H9 (cell line): ENCODE results near the gene MBD3L3. TPM values are rescaled to one million over a fixed set of nuclear protein-coding genes. Genes with fewer than 3 reads are reported as not detected.
"Not testable (repeated sequence)": the region's sequence is repeated elsewhere in the genome, so short reads cannot be mapped to it uniquely, and the experiment has no call there.

Source experiments
- DNase-seq: peaks from one replicate; pipeline ENCODE4 v3.0.0-alpha.2; 2017
- H2AFZ ChIP-seq: one replicate; pipeline ENCODE4 v1.6.1; 2013; ENCODE audit warnings: mild to moderate bottlenecking, low read length, control low read depth, moderate library complexity
- H2AK5ac ChIP-seq: 2 replicates; pipeline ENCODE4 v1.6.1; 2013; ENCODE audit warnings: low read length, control low read depth, mixed read lengths; ENCODE audit not compliant: insufficient read length
- H2BK120ac ChIP-seq: one replicate; pipeline ENCODE4 v1.6.1; 2013; ENCODE audit warnings: low read depth, mild to moderate bottlenecking, low read length, control low read depth, inconsistent platforms; ENCODE audit not compliant: poor library complexity, severe bottlenecking
- H2BK12ac ChIP-seq: 2 replicates; pipeline ENCODE4 v1.6.1; 2013; ENCODE audit warnings: low read length, control low read depth, mixed read lengths, low read depth; ENCODE audit not compliant: insufficient read length
- H2BK15ac ChIP-seq: 2 replicates; pipeline ENCODE4 v1.6.1; 2013; ENCODE audit warnings: low read depth, low read length, control low read depth
- H2BK20ac ChIP-seq: one replicate; pipeline ENCODE4 v1.6.1; 2013; ENCODE audit warnings: low read depth, mild to moderate bottlenecking, low read length, control low read depth, inconsistent platforms; ENCODE audit not compliant: poor library complexity, severe bottlenecking
- H2BK5ac ChIP-seq: 2 replicates; pipeline ENCODE4 v1.6.1; 2013; ENCODE audit warnings: low read length, control low read depth, mixed read lengths; ENCODE audit not compliant: insufficient read length
- H3K14ac ChIP-seq: 2 replicates; pipeline ENCODE4 v1.6.1; 2013; ENCODE audit warnings: low read length, control low read depth; ENCODE audit not compliant: insufficient read depth
- H3K18ac ChIP-seq: 2 replicates; pipeline ENCODE4 v1.6.1; 2013; ENCODE audit warnings: low read depth, mild to moderate bottlenecking, mixed read lengths, low read length, control low read depth; ENCODE audit not compliant: insufficient read length
- H3K23ac ChIP-seq: 2 replicates; pipeline ENCODE4 v1.6.1; 2013; ENCODE audit warnings: low read length, control low read depth, mixed read lengths, low read depth; ENCODE audit not compliant: insufficient read length
- H3K23me2 ChIP-seq: 2 replicates; pipeline ENCODE4 v1.6.1; 2013; ENCODE audit warnings: low read depth, mild to moderate bottlenecking, mixed read lengths, low read length, control low read depth; ENCODE audit not compliant: insufficient read length, poor library complexity, severe bottlenecking
- H3K27ac ChIP-seq: 2 replicates; pipeline ENCODE4 v1.5.1; 2013; ENCODE audit warnings: low read length, control low read depth, mixed read lengths, low read depth; ENCODE audit not compliant: insufficient read length
- H3K27me3 ChIP-seq: 2 replicates; pipeline ENCODE4 v1.6.1; 2013; ENCODE audit warnings: low read length, control low read depth, inconsistent platforms; ENCODE audit not compliant: insufficient read depth
- H3K4ac ChIP-seq: 2 replicates; pipeline ENCODE4 v1.6.1; 2013; ENCODE audit warnings: low read depth, mild to moderate bottlenecking, control low read depth, inconsistent platforms, low read length, moderate library complexity
- H3K4me1 ChIP-seq: 2 replicates; pipeline ENCODE4 v1.6.1; 2013; ENCODE audit warnings: low read length, control low read depth, inconsistent platforms; ENCODE audit not compliant: insufficient read depth
- H3K4me2 ChIP-seq: 2 replicates; pipeline ENCODE4 v1.6.1; 2013; ENCODE audit warnings: low read length, control low read depth, mixed read lengths; ENCODE audit not compliant: insufficient read length, insufficient read depth
- H3K56ac ChIP-seq: 2 replicates; pipeline ENCODE4 v1.6.1; 2013; ENCODE audit warnings: low read depth, mild to moderate bottlenecking, mixed read lengths, low read length, control low read depth; ENCODE audit not compliant: insufficient read length
- H3K79me1 ChIP-seq: 2 replicates; pipeline ENCODE4 v1.6.1; 2013; ENCODE audit warnings: low read depth, mild to moderate bottlenecking, moderate library complexity, low read length, control low read depth, inconsistent platforms; ENCODE audit not compliant: insufficient read depth, poor library complexity, severe bottlenecking
- H3K79me2 ChIP-seq: 2 replicates; pipeline ENCODE4 v1.6.1; 2013; ENCODE audit warnings: low read length, control low read depth, inconsistent platforms; ENCODE audit not compliant: insufficient read depth
- H3K9ac ChIP-seq: 2 replicates; pipeline ENCODE4 v1.6.1; 2013; ENCODE audit warnings: low read length, control low read depth, mixed read lengths; ENCODE audit not compliant: insufficient read length; ENCODE audit errors: extremely low read depth
- H3K9me3 ChIP-seq: one replicate; pipeline ENCODE4 v1.6.1; 2013; ENCODE audit warnings: low read depth, low read length, inconsistent platforms; ENCODE audit not compliant: control insufficient read depth
- H3T11ph ChIP-seq: one replicate; pipeline ENCODE4 v1.6.1; 2013; ENCODE audit warnings: mild to moderate bottlenecking, low read length, control low read depth, inconsistent platforms
- H4K20me1 ChIP-seq: one replicate; pipeline ENCODE4 v1.6.1; 2013; ENCODE audit not compliant: control insufficient read depth, insufficient read length, insufficient read depth
- H4K5ac ChIP-seq: 2 replicates; pipeline ENCODE4 v1.6.1; 2013; ENCODE audit warnings: low read depth, mild to moderate bottlenecking, mixed read lengths, low read length, control low read depth; ENCODE audit not compliant: insufficient read length
- H4K8ac ChIP-seq: replicated peaks from 2 replicates; pipeline ENCODE4 v1.6.1; 2013; ENCODE audit warnings: low read length, control low read depth, mixed read lengths, low read depth; ENCODE audit not compliant: insufficient read length
- H4K91ac ChIP-seq: 2 replicates; pipeline ENCODE4 v1.6.1; 2013; ENCODE audit warnings: low read depth, mild to moderate bottlenecking, moderate library complexity, mixed read lengths, low read length, control low read depth; ENCODE audit not compliant: insufficient read length
- H3K27ac Mint-ChIP-seq, 3 experiments: 2 replicates in 2 of 3; 3 replicates in 1 of 3; pipeline ENCODE4 v1.8.0; 2020 to 2021; ENCODE audit warnings: mixed read lengths in 3 of 3, mild to moderate bottlenecking in 1 of 3, moderate library complexity in 1 of 3
- H3K27me3 Mint-ChIP-seq: 2 replicates; pipeline ENCODE4 v1.8.0; 2021; ENCODE audit warnings: low read depth, mild to moderate bottlenecking, moderate library complexity, mixed read lengths
- H3K36me3 Mint-ChIP-seq, 3 experiments: 2 replicates in 2 of 3; 3 replicates in 1 of 3; pipeline ENCODE4 v1.8.0; 2020 to 2021; ENCODE audit warnings: low read depth in 3 of 3, mixed read lengths in 3 of 3; ENCODE audit not compliant: insufficient read depth in 1 of 3
- H3K4me1 Mint-ChIP-seq, 2 experiments: 2 replicates each; pipeline ENCODE4 v1.8.0; 2020; ENCODE audit warnings: mixed read lengths in 2 of 2
- H3K4me3 Mint-ChIP-seq, 2 experiments: 2 replicates in 1 of 2; 3 replicates in 1 of 2; pipeline ENCODE4 v1.8.0; 2020 to 2021; ENCODE audit warnings: mild to moderate bottlenecking in 2 of 2, mixed read lengths in 2 of 2, moderate library complexity in 1 of 2
- H3K9me3 Mint-ChIP-seq, 2 experiments: 2 replicates in 1 of 2; 3 replicates in 1 of 2; pipeline ENCODE4 v1.8.0; 2020; ENCODE audit warnings: mild to moderate bottlenecking in 2 of 2, mixed read lengths in 2 of 2, moderate library complexity in 1 of 2
- WGBS: extraction: QIAGEN DNeasy Blood & Tissue Kit; methylation state at CpG from one replicate; pipeline ENCODE4 v1.1.7; 2013; ENCODE audit warnings: missing lambda C conversion rate, low lambda C conversion rate, mixed read lengths; ENCODE audit not compliant: insufficient read length; ENCODE audit errors: extremely low coverage; 5-methylcytosine and 5-hydroxymethylcytosine counted together
- total RNA-seq: library from RNA; stranded (reverse); gene quantifications from 2 replicates; pipeline ENCODE4 v1.2.1, GENCODE V29; 2021

Gene MBD3L3
- total RNA-seq, 1 experiment from 2014 or later = not detected

GRCh38 chr19:7056371-7056770 lies 2.1 kb downstream of the MBD3L3 start:
- not testable (repeated sequence) for H4K20me1 ChIP-seq, H3K36me3 Mint-ChIP-seq
- no CpG with 5 or more reads among the region's 16 CpGs for WGBS

GRCh38 chr19:7055679-7056078 lies 2.8 kb downstream of the MBD3L3 start:
- H3K27me3 Mint-ChIP-seq = not testable (repeated sequence)

More at GRCh38 chr19:7056371-7056770, 2.1 kb downstream of the MBD3L3 start:
- H3K27ac Mint-ChIP-seq, H4K91ac ChIP-seq, H2BK20ac ChIP-seq, H2AFZ ChIP-seq, H3K23me2 ChIP-seq, H2BK5ac ChIP-seq, H4K5ac ChIP-seq, H3K9ac ChIP-seq, H3K4me3 Mint-ChIP-seq, H2BK12ac ChIP-seq, H3K27me3 Mint-ChIP-seq, H2AK5ac ChIP-seq, H3K9me3 Mint-ChIP-seq, H3K23ac ChIP-seq, H3K9me3 ChIP-seq, H3T11ph ChIP-seq, H3K4me1 ChIP-seq, H3K79me1 ChIP-seq, H3K56ac ChIP-seq, H3K27me3 ChIP-seq, H3K4me2 ChIP-seq, H2BK120ac ChIP-seq, DNase-seq, H3K27ac ChIP-seq, H4K8ac ChIP-seq, H3K4ac ChIP-seq, H3K14ac ChIP-seq, H3K79me2 ChIP-seq, H3K4me1 Mint-ChIP-seq, H2BK15ac ChIP-seq, H3K18ac ChIP-seq: not testable (repeated sequence)

More at GRCh38 chr19:7055679-7056078, 2.8 kb downstream of the MBD3L3 start:
- not testable (repeated sequence) for H2BK120ac ChIP-seq, H2BK5ac ChIP-seq, H4K91ac ChIP-seq, H3K4ac ChIP-seq, H3K79me1 ChIP-seq, H4K20me1 ChIP-seq, H3K4me1 Mint-ChIP-seq, H3K4me1 ChIP-seq, H3K36me3 Mint-ChIP-seq, H3K9ac ChIP-seq, H3K18ac ChIP-seq, H3K27me3 ChIP-seq, H3K9me3 Mint-ChIP-seq, H3K23me2 ChIP-seq, H4K8ac ChIP-seq, H3K23ac ChIP-seq, H3K27ac Mint-ChIP-seq, H3K27ac ChIP-seq, H4K5ac ChIP-seq, DNase-seq, H3K14ac ChIP-seq, H3K4me3 Mint-ChIP-seq, H2AFZ ChIP-seq, H2BK12ac ChIP-seq, H3K56ac ChIP-seq, H2BK15ac ChIP-seq, H3K79me2 ChIP-seq, H3K9me3 ChIP-seq, H3T11ph ChIP-seq, H2BK20ac ChIP-seq, H2AK5ac ChIP-seq, H3K4me2 ChIP-seq
- no CpG with 5 or more reads among the region's 14 CpGs for WGBS
